NCI-H2196 (cell line): Measurements from ENCODE around the gene ARID2.

ENCODE experiments used
- DNase-seq: peaks from one replicate; lab custom pipeline; 2025; ENCODE audit not compliant: unreplicated experiment; lab: John Stamatoyannopoulos, UW

ARID2 gene

GRCh38 chr12:45863332-45863731 lies 133.8 kb downstream of the ARID2 start:
- no peak for DNase-seq

DNA sequence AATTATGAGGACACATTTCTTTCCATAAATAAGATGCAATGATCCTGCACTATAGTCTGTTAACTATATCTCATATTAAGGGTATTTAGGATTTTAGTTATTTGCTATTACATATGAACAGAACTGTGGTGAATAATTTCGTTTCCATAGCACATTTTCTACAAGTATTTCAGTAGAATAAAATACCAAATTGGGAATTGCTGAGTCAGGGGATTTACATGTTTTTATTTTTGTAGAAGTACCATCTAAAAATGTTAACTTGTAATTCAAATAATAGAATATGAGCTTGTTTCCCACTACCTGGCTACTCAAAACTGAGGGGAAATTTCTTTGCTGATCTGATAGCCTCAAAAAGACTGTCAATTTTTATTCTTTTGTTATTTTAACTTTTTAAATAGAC lies 136.8 kb downstream of the ARID2 start:
- no peak for DNase-seq

- DNase-seq = no peak
Observed at GRCh38 chr12:45872446-45872845, 142.9 kb downstream of the ARID2 start.

- no peak for DNase-seq
Observed at GRCh38 chr12:45877069-45877468, 147.6 kb downstream of the ARID2 start.

- DNase-seq = no peak
Observed at GRCh38 chr12:45878630-45879255, 149.2 kb downstream of the ARID2 start.

DNA sequence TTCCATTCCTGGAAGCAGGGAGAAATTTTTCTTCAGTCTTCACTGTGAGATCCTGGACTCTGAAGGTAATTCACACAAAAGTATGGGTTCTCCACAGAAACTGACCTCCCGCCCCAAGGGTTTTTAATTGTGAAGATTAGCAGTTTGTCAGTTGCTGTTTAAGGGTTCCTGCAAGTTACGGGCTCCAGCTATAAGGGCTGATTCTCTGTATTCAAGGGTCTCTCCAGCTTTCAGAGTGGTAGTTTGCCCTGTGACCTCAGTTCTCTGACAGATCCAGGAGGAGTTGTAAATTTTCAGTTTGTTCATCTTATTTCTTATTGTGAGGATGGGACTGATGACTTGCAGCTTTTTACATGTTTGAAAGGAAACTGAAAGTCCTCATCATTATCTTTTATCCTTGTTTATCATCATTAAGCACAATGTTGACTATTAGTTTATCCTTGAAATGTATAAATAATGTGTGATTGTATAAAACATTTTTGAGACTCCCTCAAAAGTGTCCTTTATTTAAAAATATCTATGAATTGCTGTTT lies 149.9 kb downstream of the ARID2 start:
- DNase-seq = no peak

- no peak for DNase-seq
Observed at GRCh38 chr12:45880533-45880932, 151.0 kb downstream of the ARID2 start.

DNA sequence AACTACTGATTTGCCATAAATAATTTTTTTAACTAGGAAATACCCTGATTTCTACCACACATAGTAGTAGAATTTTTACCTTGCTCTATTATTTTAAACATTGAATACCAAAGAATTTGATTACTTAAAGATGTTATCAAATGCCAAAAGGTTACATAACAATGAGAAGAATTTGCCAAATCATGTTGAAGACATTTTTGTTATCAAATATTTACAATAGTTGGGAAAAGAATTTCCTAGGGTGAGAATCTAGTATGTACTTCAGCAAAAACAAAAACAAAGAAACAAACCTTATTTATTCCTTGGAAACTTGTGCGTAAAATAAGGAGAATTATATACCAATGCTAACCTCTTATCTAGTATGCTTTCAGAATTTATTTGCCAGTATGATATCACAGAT lies 153.7 kb downstream of the ARID2 start:
- no peak for DNase-seq

DNA sequence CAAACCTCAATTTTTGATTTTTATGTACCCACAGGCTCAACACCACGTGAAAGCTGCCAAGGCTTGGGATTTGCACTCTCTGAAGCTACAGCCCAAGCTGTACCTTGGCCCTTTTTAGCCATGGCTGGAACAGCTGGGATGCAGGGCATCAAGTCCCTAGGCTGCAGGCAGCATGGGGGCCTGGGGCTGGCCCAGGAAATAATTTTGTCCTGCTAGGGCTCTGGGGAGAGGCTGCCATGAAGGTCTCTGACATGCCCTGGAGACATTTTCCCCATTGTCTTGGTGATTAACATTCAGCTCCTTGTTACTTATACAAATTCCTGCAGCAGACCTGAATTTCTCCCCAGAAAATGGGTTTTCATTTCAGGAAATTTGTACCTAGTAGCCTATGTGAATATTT lies 157.2 kb downstream of the ARID2 start:
- DNase-seq = no peak

- DNase-seq = no peak
Observed at GRCh38 chr12:45887544-45887943, 158.0 kb downstream of the ARID2 start.

GRCh38 chr12:45890276-45890675 lies 160.8 kb downstream of the ARID2 start:
- DNase-seq = no peak

DNA sequence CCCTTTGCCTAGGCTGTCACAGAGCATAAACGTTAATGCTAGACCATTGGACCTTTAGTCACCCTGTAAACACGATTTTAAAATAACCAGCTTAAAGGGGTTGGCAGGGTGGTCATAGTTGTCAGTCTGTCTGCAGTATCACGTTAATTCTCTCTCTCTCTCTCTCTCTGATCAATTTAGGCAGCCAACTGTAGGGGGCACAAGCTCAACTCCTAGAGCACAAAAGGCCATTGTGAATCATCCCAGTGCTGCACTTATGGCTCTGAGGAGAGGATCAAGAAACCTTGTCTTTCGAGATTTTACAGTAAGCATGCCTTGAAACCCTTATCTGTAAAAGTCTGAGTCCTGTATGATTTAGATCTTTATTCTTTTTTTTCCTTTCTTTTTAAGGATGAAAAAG lies 163.7 kb downstream of the ARID2 start:
- no peak for DNase-seq

DNA sequence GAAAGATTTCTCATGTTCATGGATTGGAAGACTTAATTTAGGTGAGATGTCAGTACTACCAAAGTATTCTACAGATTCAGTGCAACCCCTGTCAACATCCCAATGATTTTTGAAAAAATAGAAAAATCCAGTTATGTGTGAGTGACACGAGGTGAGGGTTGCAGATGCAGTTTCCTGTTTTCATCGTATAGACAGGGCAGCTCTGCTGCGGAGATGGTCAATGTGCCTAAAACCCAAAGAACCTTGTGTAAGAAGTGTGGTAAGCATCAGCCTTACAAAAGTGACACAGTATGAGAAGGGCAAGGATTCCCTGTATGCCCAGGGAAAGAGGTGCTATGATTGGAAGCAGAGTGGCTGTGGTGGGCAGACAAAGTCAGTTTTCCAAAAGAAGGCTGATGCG lies 166.5 kb downstream of the ARID2 start:
- DNase-seq = no peak

DNA sequence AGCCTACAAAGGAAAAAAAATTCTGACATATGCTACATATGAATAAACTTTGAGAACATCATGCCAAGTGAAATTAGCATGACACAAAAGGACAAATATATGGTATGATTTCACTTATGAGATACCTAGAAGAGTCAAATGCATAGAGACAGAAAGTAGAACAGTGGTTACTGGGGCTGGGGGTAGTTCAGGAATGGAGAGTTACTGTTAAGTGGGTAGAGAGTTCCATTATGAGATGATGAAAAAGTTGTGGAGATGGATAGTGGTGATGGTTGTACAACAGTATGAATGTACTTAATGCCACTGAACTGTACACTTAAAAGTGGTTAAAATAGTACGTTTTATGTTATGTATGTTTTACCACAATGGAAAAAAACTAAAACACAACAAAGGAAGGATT lies 168.6 kb downstream of the ARID2 start:
- DNase-seq = no peak

DNA sequence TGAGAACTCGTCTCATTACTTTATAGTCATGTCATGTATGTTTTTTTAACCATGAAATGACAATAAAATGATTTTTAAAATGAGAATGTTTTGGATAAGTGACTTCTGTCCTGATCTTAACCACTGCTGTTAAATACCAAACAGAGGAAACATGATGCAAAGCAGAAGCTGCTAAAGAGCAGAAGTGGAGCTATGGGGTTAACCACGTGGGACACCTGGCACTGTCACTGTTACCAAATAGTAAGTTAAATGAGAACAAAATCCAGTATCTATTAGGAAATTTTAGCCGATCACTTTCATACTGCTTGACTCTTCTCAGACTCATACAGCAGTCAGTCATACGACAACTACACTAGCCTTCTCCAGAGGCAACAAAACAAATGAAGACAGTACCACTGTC lies 178.4 kb downstream of the ARID2 start:
- no peak for DNase-seq

- peak; percentile 52 for DNase-seq
Observed at GRCh38 chr12:45909041-45909713, 179.7 kb downstream of the ARID2 start.

DNA sequence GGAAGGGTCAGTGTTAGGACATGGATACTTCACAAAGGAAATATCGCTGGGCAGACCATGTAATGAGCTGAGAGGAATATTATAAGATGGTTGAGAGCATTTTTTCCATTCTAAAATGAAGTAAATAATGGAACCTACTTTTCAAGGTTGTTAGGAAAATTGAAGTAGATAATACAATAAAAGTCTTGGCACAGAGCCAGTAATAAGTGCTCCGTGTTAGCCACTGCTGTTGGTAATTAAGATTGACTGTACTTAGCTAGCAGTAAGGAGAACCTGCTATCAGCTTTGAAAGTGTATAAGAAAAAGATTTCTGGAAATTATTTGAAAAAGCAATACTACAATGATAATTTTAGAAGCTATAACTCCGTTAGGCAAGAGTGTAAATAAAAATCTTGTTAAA lies 183.3 kb downstream of the ARID2 start:
- DNase-seq = no peak

- DNase-seq = no peak
Observed at GRCh38 chr12:45913631-45914030, 184.1 kb downstream of the ARID2 start.

- no peak for DNase-seq
Observed at GRCh38 chr12:45914090-45914489, 184.6 kb downstream of the ARID2 start.

DNA sequence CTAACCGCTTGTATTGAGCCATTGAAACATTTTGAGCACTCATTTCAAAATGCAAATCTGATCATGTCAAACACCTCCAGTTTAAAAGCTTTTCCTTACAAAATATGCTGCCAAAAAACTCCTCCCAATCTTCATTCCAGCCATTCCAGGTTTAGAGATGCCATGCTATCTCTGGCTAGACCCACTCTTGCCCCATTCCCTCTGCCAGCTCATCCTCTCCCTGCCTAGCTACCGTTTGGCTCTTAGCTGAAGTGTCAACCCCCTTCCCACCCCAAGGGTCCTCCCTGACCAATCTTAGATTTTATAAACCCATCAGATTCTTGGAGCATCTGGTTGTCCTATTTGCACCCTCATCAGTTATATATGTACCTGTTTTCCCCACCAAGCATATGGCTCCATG lies 185.9 kb downstream of the ARID2 start:
- no peak for DNase-seq

- no peak for DNase-seq
Observed at GRCh38 chr12:45918818-45919217, 189.3 kb downstream of the ARID2 start.

- DNase-seq = no peak
Observed at GRCh38 chr12:45928309-45928708, 198.8 kb downstream of the ARID2 start.

DNA sequence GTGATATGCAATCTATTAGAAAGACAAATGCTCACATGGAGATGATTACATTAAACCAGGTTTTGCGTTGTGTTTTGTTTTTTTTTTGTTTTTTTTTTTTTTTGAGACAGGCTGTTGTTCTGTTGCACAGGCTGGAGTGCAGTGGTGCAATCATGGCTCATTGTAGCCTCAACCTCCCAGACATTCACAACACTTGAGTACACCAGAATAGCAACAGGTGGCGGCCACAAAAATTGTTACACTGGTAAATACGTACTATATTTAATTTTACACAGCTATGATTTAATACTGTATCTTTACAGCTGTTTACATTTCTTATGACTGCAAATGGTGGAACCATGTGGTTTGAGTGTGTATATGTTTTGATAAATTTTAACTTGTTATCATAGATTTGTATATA lies 200.9 kb downstream of the ARID2 start:
- DNase-seq = no peak
